ENCODE results near the gene DACH1. TPM values are rescaled to one million over a fixed set of nuclear protein-coding genes. Genes with fewer than 3 reads are reported as not detected.

DACH1 gene
- total RNA-seq, 4 donors from 2014 or later: 0.98 to 1.6 (median 1.0) TPM

DNA sequence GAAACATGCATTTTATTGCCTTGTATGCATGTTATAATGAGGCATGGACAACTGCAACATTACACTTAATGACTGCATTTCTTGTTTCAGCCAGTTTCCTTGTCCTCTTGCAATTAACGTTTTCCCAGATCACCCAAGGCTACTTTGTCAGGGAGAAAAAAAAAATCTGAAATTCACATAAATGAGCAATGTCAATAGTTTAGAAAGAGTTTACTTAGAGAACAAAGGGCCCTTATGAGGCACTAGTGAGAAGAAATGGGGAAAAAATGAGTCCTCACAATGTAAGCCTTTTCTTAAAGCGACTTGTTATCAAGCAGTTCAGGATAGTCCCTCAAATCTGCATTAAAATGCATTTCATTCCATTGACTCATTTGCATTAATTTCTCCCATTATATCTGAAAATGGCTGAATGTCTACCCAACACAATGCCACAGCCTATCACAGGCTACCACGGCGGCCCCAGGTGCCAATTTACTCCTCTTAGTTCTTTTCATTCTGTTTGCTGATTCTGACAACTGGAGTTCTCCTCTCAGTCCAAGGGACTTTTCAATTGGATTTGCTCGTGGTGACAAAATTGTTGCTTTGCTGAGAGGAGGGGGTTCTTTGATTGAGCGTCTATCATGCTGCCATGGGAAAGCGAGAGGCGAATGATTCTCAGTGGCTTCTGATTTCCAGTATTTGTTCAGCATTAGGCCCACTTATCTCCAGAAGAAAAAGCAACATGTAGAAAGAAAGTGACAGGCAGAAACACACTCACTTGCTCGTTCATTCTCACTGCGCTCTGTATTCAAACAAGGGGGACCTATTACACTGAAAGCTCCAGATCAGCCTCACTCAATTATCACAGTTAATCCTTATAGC lies 107.1 kb downstream of the DACH1 start:
- no peaks in the 10 kb centered on the region for H3K36me3 ChIP-seq
- no peak for DNase-seq
- no peaks in the 10 kb centered on the region for H3K9me3 ChIP-seq
- no peak for TF ChIP-seq POLR2A (IDR thresholded peaks at IDR 0.05)
- TF ChIP-seq, protein P1, sequence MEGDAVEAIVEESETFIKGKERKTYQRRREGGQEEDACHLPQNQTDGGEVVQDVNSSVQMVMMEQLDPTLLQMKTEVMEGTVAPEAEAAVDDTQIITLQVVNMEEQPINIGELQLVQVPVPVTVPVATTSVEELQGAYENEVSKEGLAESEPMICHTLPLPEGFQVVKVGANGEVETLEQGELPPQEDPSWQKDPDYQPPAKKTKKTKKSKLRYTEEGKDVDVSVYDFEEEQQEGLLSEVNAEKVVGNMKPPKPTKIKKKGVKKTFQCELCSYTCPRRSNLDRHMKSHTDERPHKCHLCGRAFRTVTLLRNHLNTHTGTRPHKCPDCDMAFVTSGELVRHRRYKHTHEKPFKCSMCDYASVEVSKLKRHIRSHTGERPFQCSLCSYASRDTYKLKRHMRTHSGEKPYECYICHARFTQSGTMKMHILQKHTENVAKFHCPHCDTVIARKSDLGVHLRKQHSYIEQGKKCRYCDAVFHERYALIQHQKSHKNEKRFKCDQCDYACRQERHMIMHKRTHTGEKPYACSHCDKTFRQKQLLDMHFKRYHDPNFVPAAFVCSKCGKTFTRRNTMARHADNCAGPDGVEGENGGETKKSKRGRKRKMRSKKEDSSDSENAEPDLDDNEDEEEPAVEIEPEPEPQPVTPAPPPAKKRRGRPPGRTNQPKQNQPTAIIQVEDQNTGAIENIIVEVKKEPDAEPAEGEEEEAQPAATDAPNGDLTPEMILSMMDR (IDR thresholded peaks at IDR 0.05 in 4 of 5, conservative IDR thresholded peaks at IDR 0.05 in 1 of 5): no peak
- H3K27ac ChIP-seq: no peak overlapping the region
- no peaks in the 10 kb centered on the region for H3K4me1 ChIP-seq
- ATAC-seq: no peak
- no peak overlapping the region for H3K4me3 ChIP-seq
- intact Hi-C loops (cut with DNase I; ENCODE audit: low total_unique reads) (no loop called here), in situ Hi-C loops (cut with MboI; ENCODE audit: low sequenced_read_pairs in 4 of 4) (no loop called here)
- H3K27me3 ChIP-seq: no peaks in the 10 kb centered on the region

DNA sequence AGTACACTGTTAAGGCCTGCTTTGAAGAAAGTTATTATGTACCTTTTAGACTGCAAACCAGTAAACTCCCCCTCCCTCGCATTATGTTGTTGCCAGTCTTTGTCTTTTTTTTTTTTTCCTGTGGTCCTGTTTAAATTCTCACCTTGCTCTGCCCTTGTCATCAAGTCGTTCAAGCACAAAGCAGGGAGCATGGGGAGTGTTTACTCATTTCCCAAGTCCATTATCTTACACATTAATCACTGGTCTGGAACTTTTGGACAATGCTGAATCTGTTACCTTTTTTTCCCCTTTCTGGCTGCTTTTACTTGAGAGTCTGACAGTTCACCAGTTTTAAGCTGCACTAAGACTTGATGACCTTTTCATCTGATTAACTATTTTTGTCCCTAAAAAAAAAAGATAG lies 108.2 kb downstream of the DACH1 start:
- Histone ChIP-seq H3K36me3 (no peaks in the 10 kb centered on the region), H3K27me3 (no peaks in the 10 kb centered on the region), H3K4me3 (no peak overlapping the region), H3K4me1 (peaks cover 0 to 4% of the 10 kb centered on the region in 2 donors), H3K27ac (peak overlapping the region in 2 of 4 donors; percentile 1 to 48), H3K9me3 (no peaks in the 10 kb centered on the region)
- in situ Hi-C loops (cut with MboI; ENCODE audit: low sequenced_read_pairs in 4 of 4): no loop called here
- no peak for TF ChIP-seq POLR2A (IDR thresholded peaks at IDR 0.05)
- TF ChIP-seq, protein P1 (IDR thresholded peaks at IDR 0.05 in 4 of 5, conservative IDR thresholded peaks at IDR 0.05 in 1 of 5): no peak
- ATAC-seq (peak in 1 of 2 donors; percentile 39), DNase-seq (no peak)
- intact Hi-C loops (cut with DNase I; ENCODE audit: low total_unique reads): no loop called here

DNA sequence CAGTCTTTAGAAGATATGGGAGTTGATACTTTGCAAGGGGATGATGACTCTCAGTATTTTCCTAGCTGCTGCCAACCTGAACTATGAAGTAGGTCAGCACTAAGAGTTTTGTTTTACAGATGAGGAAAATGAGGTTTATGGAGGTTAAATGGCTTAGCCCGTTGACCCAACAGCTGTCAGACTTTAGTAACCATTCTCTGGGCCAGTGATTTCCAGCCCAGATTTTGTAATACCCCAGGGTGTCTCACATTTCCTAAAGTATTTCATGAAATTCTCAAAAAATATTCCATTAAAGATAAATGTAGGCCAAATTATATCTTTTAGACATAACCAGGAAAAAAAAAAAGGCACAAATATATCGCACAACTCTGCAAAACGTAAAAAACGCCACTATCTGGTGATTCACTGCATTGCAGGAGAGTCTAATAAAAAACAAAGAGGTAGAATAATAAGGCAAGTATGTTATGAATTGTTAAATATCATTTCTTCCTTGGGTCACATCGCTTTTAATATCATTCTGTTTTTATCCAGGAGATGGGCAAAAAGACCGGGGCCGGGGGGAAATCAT lies 112.5 kb downstream of the DACH1 start:
- ATAC-seq: peak; percentile 44 to 50
- TF ChIP-seq, protein P1 (IDR thresholded peaks at IDR 0.05 in 4 of 5, conservative IDR thresholded peaks at IDR 0.05 in 1 of 5): peak in 1 of 5 experiments; percentile 17
- no peak for TF ChIP-seq POLR2A (IDR thresholded peaks at IDR 0.05)
- DNase-seq: peak; percentile 2 to 31
- Histone ChIP-seq H3K27ac (peak overlapping the region; percentile 9 to 12 (median 12)), H3K4me3 (no peak overlapping the region), H3K4me1 (peaks cover 4 to 9% of the 10 kb centered on the region in 2 donors), H3K9me3 (no peaks in the 10 kb centered on the region), H3K36me3 (no peaks in the 10 kb centered on the region), H3K27me3 (no peaks in the 10 kb centered on the region)
- in situ Hi-C loops (cut with MboI; ENCODE audit: low sequenced_read_pairs in 4 of 4): no loop called here
- intact Hi-C loops (cut with DNase I; ENCODE audit: low total_unique reads): no loop called here

DNA sequence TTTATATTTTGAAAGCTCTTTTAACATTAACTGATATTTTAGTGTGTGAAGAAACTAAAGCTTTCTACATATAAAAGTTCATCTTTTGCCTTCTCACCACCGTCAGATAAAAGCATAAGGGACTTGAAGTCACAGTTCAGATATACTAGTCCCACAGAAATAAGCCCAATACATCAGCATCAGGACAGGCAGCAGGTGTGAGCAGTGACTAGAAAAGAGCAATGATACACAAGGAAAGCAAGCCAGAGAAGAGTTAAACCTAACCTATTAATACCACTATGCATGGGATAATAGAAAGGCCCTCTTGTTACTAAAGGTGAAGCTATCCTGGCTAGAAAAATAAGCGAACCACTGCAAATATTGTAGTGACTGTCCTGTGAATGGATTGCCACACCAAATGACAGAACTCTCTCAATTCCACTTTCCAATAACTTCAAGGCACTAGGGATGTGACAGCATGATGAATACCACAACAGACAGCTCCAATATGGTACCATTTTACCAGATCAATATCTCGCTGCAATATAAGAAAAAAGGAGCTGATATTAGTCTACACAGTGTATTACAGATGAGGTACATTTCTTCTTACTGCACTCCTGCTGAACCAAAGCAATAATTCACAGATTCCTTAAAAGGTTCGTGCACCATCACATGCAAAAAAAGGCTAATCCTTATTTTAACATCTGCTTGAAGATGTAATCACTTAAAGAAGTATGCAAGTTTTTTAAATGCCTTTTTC lies 114.1 kb downstream of the DACH1 start:
- intact Hi-C loops (cut with DNase I; ENCODE audit: low total_unique reads): no loop called here
- H3K27ac ChIP-seq: peak overlapping the region in 1 of 4 donors; percentile 6
- TF ChIP-seq, protein P1 (IDR thresholded peaks at IDR 0.05 in 4 of 5, conservative IDR thresholded peaks at IDR 0.05 in 1 of 5): no peak
- TF ChIP-seq POLR2A (IDR thresholded peaks at IDR 0.05): no peak

More for the DNA sequence above, 114.1 kb downstream of the DACH1 start:
- in situ Hi-C loops (cut with MboI; ENCODE audit: low sequenced_read_pairs in 4 of 4): no loop called here
- H3K27me3 ChIP-seq: no peaks in the 10 kb centered on the region
- H3K4me1 ChIP-seq: peaks cover 4 to 9% of the 10 kb centered on the region in 2 donors
- H3K4me3 ChIP-seq: no peak overlapping the region
- DNase-seq (no peak), ATAC-seq (no peak)
- H3K9me3 ChIP-seq: no peaks in the 10 kb centered on the region
- no peaks in the 10 kb centered on the region for H3K36me3 ChIP-seq
